Ascending aorta (tissue), 2 donors: ENCODE measurements around the gene RHOH. TPM values are rescaled to one million over a fixed set of nuclear protein-coding genes. Genes with fewer than 3 reads are reported as not detected.

Experiments used
- DNase-seq, 2 donors: peaks; one replicate each; pipeline ENCODE4 v3.0.0-alpha.2; 2019; ENCODE audit warnings: low spot score in 2 of 2
- H3K27ac ChIP-seq, 2 donors: fragments of 200-600 bp; sonication (generic); one replicate each; pipeline ENCODE4 v1.5.1; 2016 to 2017; ENCODE audit warnings: mild to moderate bottlenecking in 1 of 2
- H3K27me3 ChIP-seq: fragments of 200-600 bp; sonication (generic); one replicate; pipeline ENCODE4 v1.5.1; 2017
- H3K36me3 ChIP-seq, 2 donors: fragments of 200-600 bp; sonication (generic); one replicate each; pipeline ENCODE4 v1.5.1; 2016
- H3K4me1 ChIP-seq, 2 donors: fragments of 200-600 bp; sonication (generic); one replicate each; pipeline ENCODE4 v1.5.1; 2016 to 2017; ENCODE audit warnings: mild to moderate bottlenecking in 1 of 2
- H3K4me3 ChIP-seq, 2 donors: fragments of 200-600 bp; sonication (generic); one replicate each; pipeline ENCODE4 v1.5.1; 2016 to 2017; ENCODE audit warnings: mild to moderate bottlenecking in 1 of 2
- H3K9me3 ChIP-seq, 2 donors: fragments of 200-600 bp; sonication (generic); one replicate each; pipeline ENCODE4 v1.5.1; 2016
- intact Hi-C: fragments of 100-400 bp; cut with DNase I; formaldehyde crosslinking; loops from one replicate; pipeline ENCODE4 v1.15.1; 2023
- total RNA-seq: library from RNA; depleted of rRNA; stranded (reverse); fragments of >200 nt; gene quantifications from one replicate; pipeline ENCODE4 v1.1.0, GENCODE V29; 2016
- TF ChIP-seq, protein P1 (sequence below), 3 experiments: fragments of 200-600 bp in 2 of 3; fragments of 450-650 bp in 1 of 3; sonication (generic) in 2 of 3; IDR thresholded peaks; one replicate each; pipeline ENCODE4 v1.5.1; 2016 to 2019; ENCODE audit warnings: antibody characterized with exemption in 3 of 3, mild to moderate bottlenecking in 1 of 3, moderate library complexity in 1 of 3

Gene RHOH
- total RNA-seq, 1 donor from 2014 or later = not detected

DNA sequence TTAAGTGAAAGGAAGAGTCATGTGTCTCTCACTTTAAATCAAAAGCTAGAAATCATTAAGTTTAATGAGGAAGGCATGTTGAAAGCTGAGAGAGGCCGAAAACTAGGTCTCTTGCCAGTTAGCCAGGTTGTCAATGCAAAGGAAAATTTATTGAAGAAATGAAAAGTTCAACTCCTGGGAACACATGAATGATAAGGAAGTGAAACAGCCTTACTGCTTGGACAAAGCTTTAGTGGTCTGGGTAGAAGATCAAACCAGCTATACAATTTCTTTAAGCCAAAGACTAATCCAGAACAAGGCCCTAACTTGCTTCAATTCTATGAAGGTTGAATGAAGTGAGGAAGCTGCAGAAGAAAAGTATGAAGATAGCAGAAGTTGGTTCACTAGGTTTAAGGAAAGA, 24.9 kb downstream of the RHOH start:
- no peak overlapping the region for H3K27ac ChIP-seq
- no peak for DNase-seq
- H3K4me3 ChIP-seq = no peak overlapping the region
- no peaks in the 10 kb centered on the region for H3K36me3 ChIP-seq
- H3K4me1 ChIP-seq = no peaks in the 10 kb centered on the region
- H3K27me3 ChIP-seq = no peaks in the 10 kb centered on the region
- intact Hi-C loops = no loop called here
- TF ChIP-seq, protein P1, sequence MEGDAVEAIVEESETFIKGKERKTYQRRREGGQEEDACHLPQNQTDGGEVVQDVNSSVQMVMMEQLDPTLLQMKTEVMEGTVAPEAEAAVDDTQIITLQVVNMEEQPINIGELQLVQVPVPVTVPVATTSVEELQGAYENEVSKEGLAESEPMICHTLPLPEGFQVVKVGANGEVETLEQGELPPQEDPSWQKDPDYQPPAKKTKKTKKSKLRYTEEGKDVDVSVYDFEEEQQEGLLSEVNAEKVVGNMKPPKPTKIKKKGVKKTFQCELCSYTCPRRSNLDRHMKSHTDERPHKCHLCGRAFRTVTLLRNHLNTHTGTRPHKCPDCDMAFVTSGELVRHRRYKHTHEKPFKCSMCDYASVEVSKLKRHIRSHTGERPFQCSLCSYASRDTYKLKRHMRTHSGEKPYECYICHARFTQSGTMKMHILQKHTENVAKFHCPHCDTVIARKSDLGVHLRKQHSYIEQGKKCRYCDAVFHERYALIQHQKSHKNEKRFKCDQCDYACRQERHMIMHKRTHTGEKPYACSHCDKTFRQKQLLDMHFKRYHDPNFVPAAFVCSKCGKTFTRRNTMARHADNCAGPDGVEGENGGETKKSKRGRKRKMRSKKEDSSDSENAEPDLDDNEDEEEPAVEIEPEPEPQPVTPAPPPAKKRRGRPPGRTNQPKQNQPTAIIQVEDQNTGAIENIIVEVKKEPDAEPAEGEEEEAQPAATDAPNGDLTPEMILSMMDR (IDR thresholded peaks at IDR 0.05) = no peak
- no peaks in the 10 kb centered on the region for H3K9me3 ChIP-seq

DNA sequence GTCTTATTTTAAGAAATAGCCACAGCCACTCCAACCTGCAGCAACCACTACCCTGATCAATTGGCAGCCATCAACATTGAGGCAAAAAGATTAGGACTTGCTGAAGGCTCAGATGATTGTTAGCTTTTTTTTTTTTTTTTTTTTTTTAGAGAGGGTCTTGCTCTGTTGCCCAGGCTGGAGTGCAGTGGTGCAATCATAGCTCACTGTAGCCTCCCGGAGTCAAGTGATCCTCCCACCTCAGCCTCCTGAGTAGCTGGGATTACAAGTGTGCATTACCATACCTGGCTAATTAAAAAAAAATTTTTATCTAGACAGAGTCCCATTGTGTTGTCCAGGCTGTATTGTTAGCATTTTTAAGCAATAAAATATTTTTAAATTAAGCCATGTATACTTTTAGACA, 26.5 kb downstream of the RHOH start:
- TF ChIP-seq, protein P1 (IDR thresholded peaks at IDR 0.05) = no peak
- H3K27ac ChIP-seq = no peak overlapping the region
- H3K4me3 ChIP-seq = no peak overlapping the region
- H3K27me3 ChIP-seq = no peaks in the 10 kb centered on the region
- no peaks in the 10 kb centered on the region for H3K36me3 ChIP-seq
- no peaks in the 10 kb centered on the region for H3K4me1 ChIP-seq
- intact Hi-C loops = no loop called here
- H3K9me3 ChIP-seq = no peaks in the 10 kb centered on the region
- DNase-seq = no peak

DNA sequence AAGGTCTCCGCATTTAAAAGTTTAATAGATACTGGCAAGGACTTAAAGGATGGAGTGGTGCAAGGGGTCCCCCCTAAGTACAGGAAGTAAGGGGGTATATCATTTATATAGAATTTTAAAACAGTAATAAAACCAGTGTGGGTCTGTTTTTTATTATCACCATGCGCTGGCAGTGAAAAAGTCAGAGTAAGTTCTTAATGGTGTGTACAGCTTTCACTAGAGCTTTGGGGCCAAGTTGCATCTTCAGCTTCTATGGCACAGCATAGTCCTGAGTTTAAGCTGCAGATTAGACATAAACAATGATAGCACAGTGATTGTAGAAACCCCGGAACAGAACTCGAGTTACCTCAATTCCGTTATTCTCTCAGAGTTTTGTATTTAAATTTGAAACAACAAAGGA, 27.6 kb downstream of the RHOH start:
- no peaks in the 10 kb centered on the region for H3K27me3 ChIP-seq
- no peaks in the 10 kb centered on the region for H3K4me1 ChIP-seq
- TF ChIP-seq, protein P1 (IDR thresholded peaks at IDR 0.05) = no peak
- no peak for DNase-seq
- intact Hi-C loops = no loop called here
- H3K36me3 ChIP-seq = no peaks in the 10 kb centered on the region
- no peak overlapping the region for H3K4me3 ChIP-seq
- H3K9me3 ChIP-seq = no peaks in the 10 kb centered on the region
- H3K27ac ChIP-seq = no peak overlapping the region

DNA sequence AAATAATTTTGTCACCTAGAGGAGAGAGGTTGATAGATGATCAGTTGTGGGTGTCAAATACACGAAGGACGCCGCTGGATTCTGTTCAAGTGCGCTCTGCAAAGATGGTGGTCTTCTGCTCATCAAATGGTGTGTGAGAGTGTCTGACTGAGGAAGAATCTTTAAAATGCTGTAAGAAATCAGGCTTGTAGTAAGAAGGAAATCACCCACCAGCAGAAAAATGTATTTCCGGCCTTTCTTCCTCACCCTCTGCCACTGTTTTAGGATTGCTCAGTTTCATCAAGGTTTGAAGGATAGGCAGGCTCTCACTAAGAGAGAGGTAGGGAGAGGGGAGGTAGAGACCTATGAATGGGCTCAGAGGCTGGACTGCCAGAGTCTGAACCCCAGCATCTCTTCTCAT, 28.7 kb downstream of the RHOH start:
- intact Hi-C loops = no loop called here
- Histone ChIP-seq H3K27me3 (no peaks in the 10 kb centered on the region), H3K4me3 (no peak overlapping the region), H3K36me3 (no peaks in the 10 kb centered on the region), H3K4me1 (no peaks in the 10 kb centered on the region), H3K27ac (no peak overlapping the region), H3K9me3 (no peaks in the 10 kb centered on the region)
- TF ChIP-seq, protein P1 (IDR thresholded peaks at IDR 0.05) = no peak
- no peak for DNase-seq

DNA sequence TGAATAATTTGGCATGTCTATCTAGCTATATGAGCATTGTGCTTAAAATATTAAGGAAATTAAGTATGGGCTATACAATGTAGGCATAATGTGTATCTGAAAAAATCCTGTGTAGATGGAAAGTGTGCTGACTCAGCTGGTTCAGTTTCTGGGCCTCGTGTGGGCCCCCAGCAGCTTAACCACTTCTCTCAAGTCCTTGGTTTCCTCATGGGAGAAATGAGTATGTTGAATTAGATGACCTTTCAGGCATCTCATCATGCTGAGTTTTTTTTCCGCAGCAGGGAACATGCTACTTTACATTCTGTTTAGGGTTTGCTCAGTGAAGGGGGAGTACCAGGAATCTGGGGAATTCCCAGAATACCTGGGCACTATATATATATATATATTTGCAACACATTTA, 30.5 kb downstream of the RHOH start:
- Histone ChIP-seq H3K4me1 (no peaks in the 10 kb centered on the region), H3K4me3 (no peak overlapping the region), H3K36me3 (no peaks in the 10 kb centered on the region), H3K27ac (no peak overlapping the region), H3K27me3 (no peaks in the 10 kb centered on the region), H3K9me3 (no peaks in the 10 kb centered on the region)
- intact Hi-C loops = no loop called here
- TF ChIP-seq, protein P1 (IDR thresholded peaks at IDR 0.05) = no peak
- DNase-seq = no peak
